Heart left ventricle (tissue), 16 donors: ENCODE results near the gene TMEM232. TPM values are rescaled to one million over a fixed set of nuclear protein-coding genes. Genes with fewer than 3 reads are reported as not detected.

Source experiments
- ATAC-seq, 4 donors: fragments of 200-7000 bp; cut with Tn5 transposase; one replicate each; pipeline ENCODE4 v1.9.1; 2020 to 2022; ENCODE audit warnings: moderate library complexity in 4 of 4, mild to moderate bottlenecking in 3 of 4, moderate number of reproducible peaks in 1 of 4
- DNase-seq, 5 donors: peaks; one replicate each; pipeline ENCODE4 v3.0.0-alpha.2; 2020
- H3K27ac ChIP-seq, 12 donors: fragments of 200-600 bp; sonication (generic) in 4 of 12; one replicate each; pipeline versions ENCODE4 v1.5.0 to v1.8.0; 2016 to 2022; ENCODE audit warnings: mild to moderate bottlenecking in 2 of 12
- H3K27me3 ChIP-seq, 9 donors: fragments of 200-600 bp; sonication (generic) in 2 of 9; one replicate each; pipeline versions ENCODE4 v1.5.1 to v1.8.0; 2016 to 2022; ENCODE audit warnings: mild to moderate bottlenecking in 3 of 9
- H3K36me3 ChIP-seq, 9 donors: fragments of 200-600 bp; sonication (generic) in 2 of 9; one replicate each; pipeline versions ENCODE4 v1.5.0 to v1.8.0; 2018 to 2022; ENCODE audit warnings: mild to moderate bottlenecking in 2 of 9
- H3K4me1 ChIP-seq, 12 donors: fragments of 200-600 bp; sonication (generic) in 4 of 12; one replicate each; pipeline versions ENCODE4 v1.5.0 to v1.8.0; 2016 to 2022; ENCODE audit warnings: mild to moderate bottlenecking in 3 of 12
- H3K4me3 ChIP-seq, 12 donors: fragments of 200-600 bp; sonication (generic) in 4 of 12; one replicate each; pipeline versions ENCODE4 v1.5.0 to v1.8.0; 2017 to 2022; ENCODE audit warnings: mild to moderate bottlenecking in 9 of 12, moderate library complexity in 4 of 12
- H3K9me3 ChIP-seq, 12 donors: fragments of 200-600 bp; sonication (generic) in 4 of 12; one replicate each; pipeline versions ENCODE4 v1.5.0 to v1.8.0; 2016 to 2022; ENCODE audit warnings: mild to moderate bottlenecking in 1 of 12
- POLR2A ChIP-seq, 2 donors: fragments of 450-650 bp; IDR thresholded peaks; one replicate each; pipeline ENCODE4 v1.6.1; 2017; ENCODE audit warnings: antibody characterized with exemption in 2 of 2, mild to moderate bottlenecking in 2 of 2, moderate library complexity in 2 of 2
- WGBS, 4 donors: extraction: QIAGEN DNeasy Blood & Tissue Kit in 2 of 4; methylation state at CpG; one replicate each; pipeline versions ENCODE4 v1.1.5 to v1.1.7; 2013 to 2018; 5-methylcytosine and 5-hydroxymethylcytosine counted together
- intact Hi-C, 10 donors: fragments of 100-400 bp; cut with DNase I; formaldehyde crosslinking; loops; one replicate each; pipeline versions ENCODE4 v1.11.1 to v1.14.2; 2022
- polyA plus RNA-seq, 2 donors: library from polyadenylated mRNA; stranded (reverse); fragments of 200-250 nt; gene quantifications; one replicate each; pipeline ENCODE4 v1.2.3, GENCODE V29; 2013
- total RNA-seq, 9 donors: library from RNA; depleted of rRNA in 2 of 9; stranded (reverse); fragments of >200 nt in 2 of 9; fragmentation: NEBNext Ultra II Directional in 3 of 9; extraction: Animal tissue kit (Norgen Biotek cat#: 25700) in 3 of 9; gene quantifications; one replicate each; pipeline versions ENCODE4 v1.1.0 to v1.2.4, GENCODE V29; 2016 to 2023
- TF ChIP-seq, protein P1 (sequence below), 12 donors: fragments of 200-600 bp; sonication (generic) in 4 of 12; IDR thresholded peaks; one replicate each; pipeline versions ENCODE4 v1.5.0 to v1.8.0; 2018 to 2022; ENCODE audit warnings: antibody characterized with exemption in 12 of 12, mild to moderate bottlenecking in 5 of 12
- donor health status: ischemic (EF 13 %, LVEDD 7.1; RV severe dilation, severe dysfunction).
- donor health status: healthy with polysubstance abuse.
- donor health status: DM: no; HTN: yes; CAD: no.
- donor health status: DM: no; HTN: no; CAD: no.
- donor health status: ischemic (EF 25% LVEDD 6.9; RV normal size, moderate dysfunction).
- donor health status: ischemic (EF 25% LVEDD 5.7; RV mildly dilated, moderate dysfunction).
- donor health status: healthy.
- donor health status: DM: yes; HTN: yes; CAD: no.
- donor health status: ischemic (EF 35%, LVEDD 5.7; RV mildly dilated, moderate dysfunction).
- donor health status: nonischemic (EF 11% LVEDD 7.7; RV severe dilation, severe dysfunction).
- donor health status: DM: yes; HTN: yes; CAD: no.
- donor health status: PGD.
- donor health status: ischemic (EF 29% LVEDD 5.4; RV normal size, mild dysfunction).
- donor health status: nonischemic (EF 23%, LVEDD 6.1; RV moderate dilation, normal function).

The TMEM232 gene
- total and polyA plus RNA-seq, 11 donors, result 0.30 to 5.6 (median 2.5) TPM; not detected in 1

DNA sequence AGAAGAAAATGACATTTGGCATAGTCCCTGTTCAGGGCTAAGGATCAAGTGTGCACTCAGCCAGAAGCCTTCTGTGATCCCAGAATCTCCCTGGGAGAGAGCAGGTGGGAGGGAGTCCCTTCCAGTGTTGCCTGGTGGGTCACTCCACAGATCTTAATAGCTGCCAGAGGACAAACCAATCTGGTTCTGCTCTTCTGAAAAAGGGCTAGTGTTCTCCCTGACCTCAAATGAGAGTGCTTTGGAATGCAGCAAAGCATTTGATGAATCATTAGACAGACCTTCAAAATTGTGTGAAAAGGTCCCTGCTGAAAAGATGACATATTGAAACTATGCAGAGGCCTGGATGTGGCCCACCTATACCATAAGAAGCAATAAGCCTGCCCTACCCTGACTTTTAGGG is 339.7 kb downstream of the TMEM232 start:
- no peaks in the 10 kb centered on the region for H3K27me3 ChIP-seq
- no peak overlapping the region for H3K4me3 ChIP-seq
- H3K4me1 ChIP-seq, result no peaks in the 10 kb centered on the region
- TF ChIP-seq POLR2A (IDR thresholded peaks at IDR 0.05), result no peak
- TF ChIP-seq, protein P1, sequence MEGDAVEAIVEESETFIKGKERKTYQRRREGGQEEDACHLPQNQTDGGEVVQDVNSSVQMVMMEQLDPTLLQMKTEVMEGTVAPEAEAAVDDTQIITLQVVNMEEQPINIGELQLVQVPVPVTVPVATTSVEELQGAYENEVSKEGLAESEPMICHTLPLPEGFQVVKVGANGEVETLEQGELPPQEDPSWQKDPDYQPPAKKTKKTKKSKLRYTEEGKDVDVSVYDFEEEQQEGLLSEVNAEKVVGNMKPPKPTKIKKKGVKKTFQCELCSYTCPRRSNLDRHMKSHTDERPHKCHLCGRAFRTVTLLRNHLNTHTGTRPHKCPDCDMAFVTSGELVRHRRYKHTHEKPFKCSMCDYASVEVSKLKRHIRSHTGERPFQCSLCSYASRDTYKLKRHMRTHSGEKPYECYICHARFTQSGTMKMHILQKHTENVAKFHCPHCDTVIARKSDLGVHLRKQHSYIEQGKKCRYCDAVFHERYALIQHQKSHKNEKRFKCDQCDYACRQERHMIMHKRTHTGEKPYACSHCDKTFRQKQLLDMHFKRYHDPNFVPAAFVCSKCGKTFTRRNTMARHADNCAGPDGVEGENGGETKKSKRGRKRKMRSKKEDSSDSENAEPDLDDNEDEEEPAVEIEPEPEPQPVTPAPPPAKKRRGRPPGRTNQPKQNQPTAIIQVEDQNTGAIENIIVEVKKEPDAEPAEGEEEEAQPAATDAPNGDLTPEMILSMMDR (IDR thresholded peaks at IDR 0.05), result no peak
- no peaks in the 10 kb centered on the region for H3K36me3 ChIP-seq
- no peaks in the 10 kb centered on the region for H3K9me3 ChIP-seq
- ATAC-seq, result no peak
- intact Hi-C loops, result no loop called here
- DNase-seq, result no peak
- no peak overlapping the region for H3K27ac ChIP-seq

DNA sequence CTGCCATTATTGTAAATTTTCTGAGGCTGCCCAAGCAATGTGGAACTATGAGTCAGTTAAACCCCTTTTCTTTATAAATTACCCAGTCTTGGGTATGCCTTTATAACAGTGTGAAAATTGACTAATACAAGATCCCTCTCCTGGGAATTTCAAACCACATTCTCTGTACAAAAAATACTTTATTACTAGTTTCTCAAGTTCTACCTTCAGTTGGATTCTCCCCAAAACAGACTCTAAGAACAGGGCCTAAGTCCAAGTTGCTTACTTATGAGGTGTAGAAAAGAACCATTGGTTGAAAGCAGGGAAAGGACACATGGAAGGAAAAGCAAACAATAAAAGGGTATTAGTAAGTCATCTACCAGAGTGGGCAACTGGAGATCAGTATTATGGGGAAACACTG is 343.2 kb downstream of the TMEM232 start:
- Histone ChIP-seq H3K9me3 (no peaks in the 10 kb centered on the region), H3K4me3 (no peak overlapping the region), H3K4me1 (no peaks in the 10 kb centered on the region), H3K27me3 (no peaks in the 10 kb centered on the region), H3K36me3 (no peaks in the 10 kb centered on the region), H3K27ac (no peak overlapping the region)
- DNase-seq (no peak), ATAC-seq (no peak)
- intact Hi-C loops, result no loop called here
- no peak for TF ChIP-seq POLR2A (IDR thresholded peaks at IDR 0.05)
- TF ChIP-seq, protein P1 (IDR thresholded peaks at IDR 0.05), result no peak

DNA sequence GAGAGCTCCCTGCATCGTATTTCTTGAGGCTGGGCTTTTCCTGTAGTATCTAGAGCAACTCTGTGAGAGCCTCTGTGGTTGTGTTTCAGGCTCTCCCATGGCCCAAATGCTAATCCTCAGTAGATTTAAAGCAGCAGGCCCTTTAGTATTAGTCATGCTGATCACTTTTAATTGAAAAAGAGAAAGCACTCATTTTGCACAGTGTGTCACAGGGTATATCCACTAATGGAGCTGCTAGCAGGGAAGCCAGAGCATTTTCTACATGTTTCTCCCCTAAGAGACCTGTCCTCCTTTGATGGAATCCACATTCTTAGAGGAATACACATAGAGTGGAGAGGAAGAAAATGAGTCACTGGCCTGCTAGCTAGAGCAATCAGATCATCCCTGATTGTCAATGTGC is 348.5 kb downstream of the TMEM232 start:
- no peaks in the 10 kb centered on the region for H3K9me3 ChIP-seq
- intact Hi-C loops, result no loop called here
- H3K27ac ChIP-seq, result no peak overlapping the region
- no peaks in the 10 kb centered on the region for H3K4me1 ChIP-seq
- TF ChIP-seq, protein P1 (IDR thresholded peaks at IDR 0.05), result no peak
- no peak for TF ChIP-seq POLR2A (IDR thresholded peaks at IDR 0.05)
- no peaks in the 10 kb centered on the region for H3K27me3 ChIP-seq
- no peak overlapping the region for H3K4me3 ChIP-seq
- H3K36me3 ChIP-seq, result no peaks in the 10 kb centered on the region
- DNase-seq (no peak), ATAC-seq (no peak)
- 24 to 29% (median 26%) methylated on average over 1 of the region's 1 CpG for WGBS, 4 donors

DNA sequence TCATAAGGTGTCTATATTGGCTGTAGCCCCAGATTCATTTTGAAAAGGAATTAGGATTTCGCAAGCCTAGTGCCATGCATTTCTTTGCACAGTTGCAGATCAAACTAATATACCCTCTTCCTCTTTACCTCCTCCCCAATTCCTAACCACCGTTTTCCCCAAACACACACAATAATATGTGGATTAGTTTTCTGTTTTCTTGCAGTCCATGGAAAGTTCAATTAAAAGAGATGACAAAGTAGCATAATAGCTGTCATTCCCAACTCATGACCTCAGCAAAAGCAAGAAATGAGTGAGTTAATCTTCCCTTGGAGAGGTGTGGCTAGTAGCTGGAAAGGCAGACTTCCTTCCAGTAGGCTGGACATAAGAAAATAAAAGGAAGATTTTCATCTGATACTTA is 349.1 kb downstream of the TMEM232 start:
- no peak for ATAC-seq
- no peak overlapping the region for H3K4me3 ChIP-seq
- no peak overlapping the region for H3K27ac ChIP-seq
- H3K36me3 ChIP-seq, result no peaks in the 10 kb centered on the region
- no peak for DNase-seq
- H3K9me3 ChIP-seq, result no peaks in the 10 kb centered on the region
- intact Hi-C loops, result no loop called here
- WGBS, 4 donors, result 73 to 82% (median 75%) methylated on average over 2 of the region's 2 CpGs
- H3K27me3 ChIP-seq, result no peaks in the 10 kb centered on the region
- TF ChIP-seq POLR2A (IDR thresholded peaks at IDR 0.05), result no peak
- TF ChIP-seq, protein P1 (IDR thresholded peaks at IDR 0.05), result no peak
- no peaks in the 10 kb centered on the region for H3K4me1 ChIP-seq
